Endothelial cell of hepatic sinusoid (primary cell): ENCODE results near the gene WDR27.
"Not testable (repeated sequence)": the region's sequence is repeated elsewhere in the genome, so short reads cannot be mapped to it uniquely, and the experiment has no call there.

Source experiments
- in situ Hi-C: cut with HindIII; loops from 2 replicates; pipeline ENCODE4 v1.10.0; 2017; ENCODE audit warnings: low sequenced_read_pairs

Gene WDR27

GRCh38 chr6:169665289-169665688 is 36.5 kb downstream of the WDR27 start:
- in situ Hi-C loops, result no loop called here

- in situ Hi-C loops, result no loop called here
These were observed 37.6 kb downstream of the WDR27 start for GRCh38 chr6:169664227-169664626.

- in situ Hi-C loops, result no loop called here
These were observed 38.4 kb downstream of the WDR27 start for GRCh38 chr6:169663468-169663867.

GRCh38 chr6:169661391-169661756 is 40.5 kb downstream of the WDR27 start:
- in situ Hi-C loops, result no loop called here

GRCh38 chr6:169660751-169661390 is 41.0 kb downstream of the WDR27 start:
- in situ Hi-C loops, result no loop called here

GRCh38 chr6:169659820-169660610 is 41.8 kb downstream of the WDR27 start:
- in situ Hi-C loops, result no loop called here

GRCh38 chr6:169657284-169657610 is 44.6 kb downstream of the WDR27 start:
- in situ Hi-C loops, result no loop called here

- in situ Hi-C loops, result no loop called here
These were observed 45.1 kb downstream of the WDR27 start for GRCh38 chr6:169656546-169657283.

- in situ Hi-C loops, result no loop called here
These were observed 47.0 kb downstream of the WDR27 start for GRCh38 chr6:169654598-169655391.

- in situ Hi-C loops, result no loop called here
These were observed 48.1 kb downstream of the WDR27 start for GRCh38 chr6:169653691-169654090.

- in situ Hi-C loops, result no loop called here
These were observed 48.9 kb downstream of the WDR27 start for GRCh38 chr6:169652896-169653295.

GRCh38 chr6:169651498-169651897 is 50.3 kb downstream of the WDR27 start:
- in situ Hi-C loops, result no loop called here

- in situ Hi-C loops, result no loop called here
These were observed 50.9 kb downstream of the WDR27 start for GRCh38 chr6:169650959-169651292.

GRCh38 chr6:169650241-169650958 is 51.4 kb downstream of the WDR27 start:
- in situ Hi-C loops, result no loop called here

GRCh38 chr6:169648617-169649016 is 53.2 kb downstream of the WDR27 start:
- in situ Hi-C loops, result no loop called here

- in situ Hi-C loops, result no loop called here
These were observed 53.7 kb downstream of the WDR27 start for GRCh38 chr6:169648092-169648491.

- in situ Hi-C loops, result no loop called here
These were observed 54.2 kb downstream of the WDR27 start for GRCh38 chr6:169647637-169648036.

- in situ Hi-C loops, result no loop called here
These were observed 54.8 kb downstream of the WDR27 start for GRCh38 chr6:169646906-169647567.

- in situ Hi-C loops, result not testable (repeated sequence)
These were observed 56.4 kb downstream of the WDR27 start for GRCh38 chr6:169645459-169645858.

GRCh38 chr6:169643521-169643920 is 58.3 kb downstream of the WDR27 start:
- in situ Hi-C loops, result no loop called here
